Endothelial cell of umbilical vein (primary cell): ENCODE data around the gene ITPKB.

ENCODE experiments used
- CTCF ChIP-seq, 2 donors: IDR thresholded peaks; 1 replicate in 1 of 2; 2 replicates in 1 of 2; pipeline ENCODE4 v1.5.1; 2011; ENCODE audit warnings: low read length in 2 of 2, mild to moderate bottlenecking in 2 of 2, moderate library complexity in 2 of 2, control low read depth in 1 of 2, inconsistent platforms in 1 of 2, low read depth in 1 of 2; ENCODE audit not compliant: insufficient read depth in 1 of 2; ENCODE audit errors: extremely low read depth in 1 of 2
- EZH2 ChIP-seq: IDR thresholded peaks from 2 replicates; pipeline ENCODE4 v1.6.1; 2012; ENCODE audit warnings: borderline replicate concordance, low read depth, mild to moderate bottlenecking, moderate library complexity, low read length, inconsistent platforms; ENCODE audit not compliant: severe bottlenecking
- GATA2 ChIP-seq: IDR thresholded peaks from 2 replicates; pipeline ENCODE4 v1.7.0; 2011; ENCODE audit warnings: low read depth, mild to moderate bottlenecking, moderate library complexity, mixed read lengths, low read length; ENCODE audit not compliant: insufficient read length, insufficient read depth
- MAX ChIP-seq: IDR thresholded peaks from 2 replicates; pipeline ENCODE4 v1.6.1; 2011; ENCODE audit not compliant: insufficient read depth, insufficient read length

GRCh38 chr1:226633541-226634165 lies 105.4 kb downstream of the ITPKB start:
- TF ChIP-seq GATA2: no peak
- no peak for TF ChIP-seq CTCF (IDR thresholded peaks at IDR 0.05; ENCODE audit: extremely low read depth in 1 of 2, insufficient read depth in 1 of 2, low read depth in 1 of 2, low read length in 2 of 2)
- TF ChIP-seq EZH2: no peak
- TF ChIP-seq MAX: no peak
